ENCODE measurements around the gene EVC2.

DNA sequence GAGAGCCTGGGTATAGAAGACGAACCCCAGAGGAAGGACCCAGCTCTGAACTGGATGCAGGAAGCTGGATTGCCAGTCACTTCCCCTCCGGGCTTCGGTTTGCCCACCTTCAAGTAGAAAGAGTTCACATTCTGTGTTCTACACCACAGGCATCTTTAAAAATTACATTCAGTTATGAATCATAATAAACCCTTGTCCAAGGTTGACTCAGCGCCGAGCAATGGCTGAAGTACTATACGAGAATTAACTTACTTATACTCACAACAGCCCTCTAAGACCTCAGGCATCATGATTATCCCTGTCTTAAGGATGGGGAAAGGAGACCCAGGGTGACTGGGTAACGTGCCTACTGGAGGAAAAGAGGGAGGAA, 72.5 kb downstream of the EVC2 start:
- TF ChIP-seq, protein P1, sequence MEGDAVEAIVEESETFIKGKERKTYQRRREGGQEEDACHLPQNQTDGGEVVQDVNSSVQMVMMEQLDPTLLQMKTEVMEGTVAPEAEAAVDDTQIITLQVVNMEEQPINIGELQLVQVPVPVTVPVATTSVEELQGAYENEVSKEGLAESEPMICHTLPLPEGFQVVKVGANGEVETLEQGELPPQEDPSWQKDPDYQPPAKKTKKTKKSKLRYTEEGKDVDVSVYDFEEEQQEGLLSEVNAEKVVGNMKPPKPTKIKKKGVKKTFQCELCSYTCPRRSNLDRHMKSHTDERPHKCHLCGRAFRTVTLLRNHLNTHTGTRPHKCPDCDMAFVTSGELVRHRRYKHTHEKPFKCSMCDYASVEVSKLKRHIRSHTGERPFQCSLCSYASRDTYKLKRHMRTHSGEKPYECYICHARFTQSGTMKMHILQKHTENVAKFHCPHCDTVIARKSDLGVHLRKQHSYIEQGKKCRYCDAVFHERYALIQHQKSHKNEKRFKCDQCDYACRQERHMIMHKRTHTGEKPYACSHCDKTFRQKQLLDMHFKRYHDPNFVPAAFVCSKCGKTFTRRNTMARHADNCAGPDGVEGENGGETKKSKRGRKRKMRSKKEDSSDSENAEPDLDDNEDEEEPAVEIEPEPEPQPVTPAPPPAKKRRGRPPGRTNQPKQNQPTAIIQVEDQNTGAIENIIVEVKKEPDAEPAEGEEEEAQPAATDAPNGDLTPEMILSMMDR (conservative IDR thresholded peaks at IDR 0.05; ENCODE audit: low read length): no peak
- no peak for TF ChIP-seq EZH2phosphoT487 (IDR thresholded peaks at IDR 0.05; ENCODE audit: borderline replicate concordance, low read depth, low read length)
